GM12872 (cell line): Measurements from ENCODE around the gene OR51S1.

Experiments used
- TF ChIP-seq, protein P1 (sequence below): IDR thresholded peaks from 3 replicates; pipeline ENCODE4 v1.5.1; 2011; ENCODE audit warnings: low read depth, mild to moderate bottlenecking, low read length, moderate library complexity; ENCODE audit not compliant: insufficient read depth

Gene OR51S1, protein sequence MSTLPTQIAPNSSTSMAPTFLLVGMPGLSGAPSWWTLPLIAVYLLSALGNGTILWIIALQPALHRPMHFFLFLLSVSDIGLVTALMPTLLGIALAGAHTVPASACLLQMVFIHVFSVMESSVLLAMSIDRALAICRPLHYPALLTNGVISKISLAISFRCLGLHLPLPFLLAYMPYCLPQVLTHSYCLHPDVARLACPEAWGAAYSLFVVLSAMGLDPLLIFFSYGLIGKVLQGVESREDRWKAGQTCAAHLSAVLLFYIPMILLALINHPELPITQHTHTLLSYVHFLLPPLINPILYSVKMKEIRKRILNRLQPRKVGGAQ

DNA sequence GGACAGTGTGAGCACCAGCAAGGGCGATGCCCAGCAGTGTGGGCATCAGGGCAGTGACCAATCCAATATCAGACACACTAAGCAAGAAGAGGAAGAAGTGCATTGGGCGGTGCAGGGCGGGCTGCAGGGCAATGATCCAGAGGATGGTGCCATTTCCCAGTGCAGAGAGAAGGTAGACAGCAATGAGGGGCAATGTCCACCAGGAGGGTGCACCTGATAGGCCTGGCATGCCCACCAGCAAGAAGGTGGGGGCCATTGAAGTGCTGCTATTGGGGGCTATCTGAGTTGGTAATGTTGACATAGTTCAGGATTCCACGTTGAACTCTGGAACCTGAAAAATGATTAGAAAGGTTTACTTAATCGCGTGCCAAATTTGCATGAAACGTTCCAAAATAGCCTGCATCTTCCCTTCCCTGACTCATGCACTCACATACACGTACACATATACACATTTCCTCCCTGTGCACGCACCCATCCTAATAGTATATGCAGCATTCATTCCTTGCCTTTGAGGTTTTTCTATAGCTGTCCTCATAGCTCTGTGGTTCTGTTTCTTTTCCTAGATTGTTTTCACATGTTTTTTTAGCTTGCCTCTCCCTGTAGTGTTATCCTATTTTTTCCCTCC is at the start of gene OR51S1:
TSS of gene OR51S1 (minus strand) at position 301 of the 625 bp plus-strand sequence. CDS start at position 301, 0 bp downstream.
- TF ChIP-seq, protein P1, sequence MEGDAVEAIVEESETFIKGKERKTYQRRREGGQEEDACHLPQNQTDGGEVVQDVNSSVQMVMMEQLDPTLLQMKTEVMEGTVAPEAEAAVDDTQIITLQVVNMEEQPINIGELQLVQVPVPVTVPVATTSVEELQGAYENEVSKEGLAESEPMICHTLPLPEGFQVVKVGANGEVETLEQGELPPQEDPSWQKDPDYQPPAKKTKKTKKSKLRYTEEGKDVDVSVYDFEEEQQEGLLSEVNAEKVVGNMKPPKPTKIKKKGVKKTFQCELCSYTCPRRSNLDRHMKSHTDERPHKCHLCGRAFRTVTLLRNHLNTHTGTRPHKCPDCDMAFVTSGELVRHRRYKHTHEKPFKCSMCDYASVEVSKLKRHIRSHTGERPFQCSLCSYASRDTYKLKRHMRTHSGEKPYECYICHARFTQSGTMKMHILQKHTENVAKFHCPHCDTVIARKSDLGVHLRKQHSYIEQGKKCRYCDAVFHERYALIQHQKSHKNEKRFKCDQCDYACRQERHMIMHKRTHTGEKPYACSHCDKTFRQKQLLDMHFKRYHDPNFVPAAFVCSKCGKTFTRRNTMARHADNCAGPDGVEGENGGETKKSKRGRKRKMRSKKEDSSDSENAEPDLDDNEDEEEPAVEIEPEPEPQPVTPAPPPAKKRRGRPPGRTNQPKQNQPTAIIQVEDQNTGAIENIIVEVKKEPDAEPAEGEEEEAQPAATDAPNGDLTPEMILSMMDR = no peak

DNA sequence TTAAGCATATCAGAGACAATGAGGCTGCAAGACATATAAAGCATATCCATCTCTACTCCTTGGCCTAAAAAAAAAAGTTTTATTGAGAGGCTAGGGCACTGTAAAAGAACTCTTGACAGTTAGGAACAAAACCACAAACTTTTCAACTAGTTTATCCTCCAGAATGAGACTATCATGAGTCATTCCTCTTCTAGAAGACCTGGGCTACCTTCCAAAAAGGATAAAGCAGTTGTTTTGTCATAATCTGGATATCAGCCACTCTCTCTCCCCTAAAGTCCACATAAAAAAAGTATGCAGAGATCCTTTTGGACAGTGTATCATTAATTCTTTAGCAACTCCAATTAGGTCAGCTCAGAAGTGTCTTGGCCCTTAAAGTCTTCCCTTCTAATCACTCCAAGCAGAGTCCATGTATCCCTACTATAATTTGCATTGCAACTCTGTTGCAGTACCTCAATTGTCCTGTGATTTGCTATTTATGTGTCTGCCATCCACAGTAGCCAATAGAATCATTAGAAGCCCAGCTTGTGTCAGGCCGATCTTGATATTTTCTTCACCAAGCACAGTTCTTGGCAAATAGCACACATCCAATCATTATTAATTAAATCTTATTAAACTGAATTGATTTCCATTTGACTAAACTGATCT is 43.1 kb upstream of the OR51S1 start:
- TF ChIP-seq, protein P1 = no peak

DNA sequence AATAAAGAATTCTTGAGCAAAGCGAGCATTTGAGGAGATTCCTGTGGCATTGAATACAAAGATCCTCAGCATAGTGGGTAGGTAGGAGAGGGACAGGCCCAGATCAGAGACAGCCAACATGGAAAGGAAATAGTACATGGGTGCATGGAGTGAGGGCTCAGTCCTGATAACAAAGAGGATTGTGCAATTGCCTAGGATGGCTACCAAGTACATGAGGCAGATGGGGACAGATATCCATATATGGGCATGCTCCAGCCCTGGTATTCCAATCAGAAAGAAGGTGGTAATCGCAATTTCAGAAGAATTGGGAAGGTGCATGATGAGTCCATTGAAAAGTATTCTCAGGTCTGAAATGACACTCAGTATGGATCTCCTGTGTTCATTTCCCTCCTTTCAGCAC is 41.3 kb upstream of the OR51S1 start:
- TF ChIP-seq, protein P1 = no peak

DNA sequence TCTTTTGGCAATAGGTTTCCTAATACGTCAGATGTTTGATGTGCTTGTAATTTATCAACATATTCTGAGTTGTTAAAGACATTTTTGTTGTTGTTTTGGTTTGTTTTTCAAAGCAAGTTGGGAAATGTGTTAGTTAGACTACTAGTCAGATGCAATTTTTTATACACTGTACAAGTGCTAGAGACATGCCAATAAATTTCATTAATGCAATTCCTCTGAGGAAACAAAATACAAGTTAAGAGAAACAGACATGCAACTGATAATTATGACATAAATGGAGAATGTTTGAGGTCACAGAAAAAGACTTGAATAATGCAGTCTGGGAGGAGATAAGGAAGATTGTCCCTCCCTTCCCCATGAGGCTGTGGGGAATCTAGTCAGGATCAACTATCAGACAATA is 38.6 kb upstream of the OR51S1 start:
- TF ChIP-seq, protein P1 = no peak

DNA sequence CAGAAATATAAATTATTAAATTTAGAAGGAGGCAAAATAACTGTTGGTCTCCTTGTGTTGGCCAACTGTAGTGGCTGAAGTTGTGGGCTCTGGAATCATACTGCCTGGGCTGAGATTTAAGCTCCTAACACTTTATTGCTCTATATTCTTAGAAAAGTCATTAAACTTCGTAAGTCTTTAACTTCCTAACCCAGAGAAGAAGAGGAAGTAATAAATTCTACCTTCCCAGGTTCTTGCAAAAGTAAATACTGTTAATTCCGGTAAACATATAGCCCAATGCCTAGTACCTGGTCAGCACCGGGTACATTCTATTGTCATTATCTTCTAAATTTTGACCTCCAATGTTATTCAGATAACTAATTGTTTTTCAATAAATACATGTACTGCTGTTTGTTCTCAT is 37.2 kb upstream of the OR51S1 start:
- TF ChIP-seq, protein P1 = no peak

DNA sequence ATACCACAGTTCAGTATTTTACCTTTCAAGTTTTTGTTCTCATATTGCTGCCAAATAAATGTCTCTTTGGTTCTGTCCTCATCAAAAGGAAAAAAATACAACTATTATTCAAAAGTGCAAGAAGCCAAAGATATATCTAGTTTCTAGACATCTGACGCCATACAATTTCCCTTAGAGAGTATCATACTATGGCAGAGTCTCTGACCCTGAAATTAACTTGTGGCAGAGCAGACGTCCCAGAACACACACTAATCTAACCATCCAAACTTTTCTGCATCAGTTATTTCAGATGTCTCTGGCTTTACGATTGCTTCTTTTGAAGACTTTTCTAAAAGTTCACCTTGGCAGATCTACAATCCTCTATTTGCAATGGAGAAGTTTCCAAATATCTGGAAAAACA is 35.4 kb upstream of the OR51S1 start:
- TF ChIP-seq, protein P1 = no peak

DNA sequence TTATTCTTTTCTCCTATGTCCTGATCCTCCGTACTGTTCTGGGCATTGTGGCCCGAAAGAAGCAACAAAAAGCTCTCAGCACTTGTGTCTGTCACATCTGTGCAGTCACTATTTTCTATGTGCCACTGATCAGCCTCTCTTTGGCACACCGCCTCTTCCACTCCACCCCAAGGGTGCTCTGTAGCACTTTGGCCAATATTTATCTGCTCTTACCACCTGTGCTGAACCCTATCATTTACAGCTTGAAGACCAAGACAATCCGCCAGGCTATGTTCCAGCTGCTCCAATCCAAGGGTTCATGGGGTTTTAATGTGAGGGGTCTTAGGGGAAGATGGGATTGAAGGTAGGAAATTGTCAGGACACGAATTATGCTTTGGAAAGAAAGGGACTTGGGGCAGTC is 33.5 kb upstream of the OR51S1 start:
- TF ChIP-seq, protein P1 = no peak
